Parathyroid adenoma (tissue), 2 donors: Measurements from ENCODE around the gene RTP5.

ENCODE experiments used
- H2AFZ ChIP-seq: fragments of 300-600 bp; sonication (generic); one replicate; pipeline ENCODE4 v1.7.0; 2017; ENCODE audit warnings: antibody characterized with exemption, mild to moderate bottlenecking
- H3K27ac ChIP-seq: fragments of 300-600 bp; sonication (generic); one replicate; pipeline ENCODE4 v1.7.0; 2017
- H3K27me3 ChIP-seq: fragments of 300-600 bp; sonication (generic); one replicate; pipeline ENCODE4 v1.7.0; 2017; ENCODE audit warnings: low read length; ENCODE audit not compliant: control insufficient read depth, insufficient read depth
- H3K36me3 ChIP-seq: fragments of 300-600 bp; sonication (generic); one replicate; pipeline ENCODE4 v1.7.0; 2017; ENCODE audit warnings: low read length; ENCODE audit not compliant: control insufficient read depth, insufficient read depth
- H3K4me1 ChIP-seq: fragments of 300-600 bp; sonication (generic); one replicate; pipeline ENCODE4 v1.7.0; 2017; ENCODE audit warnings: control low read depth
- H3K4me2 ChIP-seq: fragments of 300-600 bp; sonication (generic); one replicate; pipeline ENCODE4 v1.7.0; 2017; ENCODE audit warnings: low read length
- H3K4me3 ChIP-seq: fragments of 300-600 bp; sonication (generic); one replicate; pipeline ENCODE4 v1.7.0; 2017; ENCODE audit warnings: low read depth, low read length
- H3K79me2 ChIP-seq: fragments of 300-600 bp; sonication (generic); one replicate; pipeline ENCODE4 v1.7.0; 2017; ENCODE audit warnings: control low read depth
- H3K9ac ChIP-seq: fragments of 300-600 bp; sonication (generic); one replicate; pipeline ENCODE4 v1.7.0; 2017; ENCODE audit warnings: mild to moderate bottlenecking
- H3K9me3 ChIP-seq: fragments of 300-600 bp; sonication (generic); one replicate; pipeline ENCODE4 v1.7.0; 2017; ENCODE audit warnings: low read length; ENCODE audit not compliant: control insufficient read depth
- TF ChIP-seq, protein P1 (sequence below): fragments of 300-600 bp; sonication (generic); IDR thresholded peaks from one replicate; pipeline ENCODE4 v1.7.0; 2017; ENCODE audit warnings: antibody characterized with exemption, mild to moderate bottlenecking
- donor health status: primary hyperparathyroidism.

The RTP5 gene

GRCh38 chr2:241897231-241897916 is 27.8 kb downstream of the RTP5 start:
- no peak overlapping the region for H3K9ac ChIP-seq
- H3K36me3 ChIP-seq, result no peaks in the 10 kb centered on the region
- H2AFZ ChIP-seq, result no peak overlapping the region
- H3K27ac ChIP-seq, result no peak overlapping the region
- H3K9me3 ChIP-seq, result no peaks in the 10 kb centered on the region
- TF ChIP-seq, protein P1, sequence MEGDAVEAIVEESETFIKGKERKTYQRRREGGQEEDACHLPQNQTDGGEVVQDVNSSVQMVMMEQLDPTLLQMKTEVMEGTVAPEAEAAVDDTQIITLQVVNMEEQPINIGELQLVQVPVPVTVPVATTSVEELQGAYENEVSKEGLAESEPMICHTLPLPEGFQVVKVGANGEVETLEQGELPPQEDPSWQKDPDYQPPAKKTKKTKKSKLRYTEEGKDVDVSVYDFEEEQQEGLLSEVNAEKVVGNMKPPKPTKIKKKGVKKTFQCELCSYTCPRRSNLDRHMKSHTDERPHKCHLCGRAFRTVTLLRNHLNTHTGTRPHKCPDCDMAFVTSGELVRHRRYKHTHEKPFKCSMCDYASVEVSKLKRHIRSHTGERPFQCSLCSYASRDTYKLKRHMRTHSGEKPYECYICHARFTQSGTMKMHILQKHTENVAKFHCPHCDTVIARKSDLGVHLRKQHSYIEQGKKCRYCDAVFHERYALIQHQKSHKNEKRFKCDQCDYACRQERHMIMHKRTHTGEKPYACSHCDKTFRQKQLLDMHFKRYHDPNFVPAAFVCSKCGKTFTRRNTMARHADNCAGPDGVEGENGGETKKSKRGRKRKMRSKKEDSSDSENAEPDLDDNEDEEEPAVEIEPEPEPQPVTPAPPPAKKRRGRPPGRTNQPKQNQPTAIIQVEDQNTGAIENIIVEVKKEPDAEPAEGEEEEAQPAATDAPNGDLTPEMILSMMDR, result no peak
- no peaks in the 10 kb centered on the region for H3K79me2 ChIP-seq
- no peak overlapping the region for H3K4me2 ChIP-seq
- H3K4me1 ChIP-seq, result peaks cover 2% of the 10 kb centered on the region
- H3K4me3 ChIP-seq, result no peak overlapping the region
- no peaks in the 10 kb centered on the region for H3K27me3 ChIP-seq

- H3K27ac ChIP-seq, result no peak overlapping the region
- no peaks in the 10 kb centered on the region for H3K27me3 ChIP-seq
- H3K36me3 ChIP-seq, result no peaks in the 10 kb centered on the region
- H3K9me3 ChIP-seq, result no peaks in the 10 kb centered on the region
- no peak overlapping the region for H3K4me2 ChIP-seq
- TF ChIP-seq, protein P1, result no peak
- no peak overlapping the region for H3K9ac ChIP-seq
- no peak overlapping the region for H3K4me3 ChIP-seq
- no peaks in the 10 kb centered on the region for H3K79me2 ChIP-seq
- H3K4me1 ChIP-seq, result peaks cover 2% of the 10 kb centered on the region
- H2AFZ ChIP-seq, result no peak overlapping the region
These were observed 29.1 kb downstream of the RTP5 start for GRCh38 chr2:241898463-241899270.

GRCh38 chr2:241900251-241901017 is 30.9 kb downstream of the RTP5 start:
- Histone ChIP-seq H3K9me3 (no peaks in the 10 kb centered on the region), H3K4me1 (peaks cover 2% of the 10 kb centered on the region), H3K9ac (no peak overlapping the region), H3K4me2 (no peak overlapping the region), H2AFZ (no peak overlapping the region), H3K36me3 (no peaks in the 10 kb centered on the region), H3K27ac (no peak overlapping the region), H3K79me2 (no peaks in the 10 kb centered on the region), H3K27me3 (no peaks in the 10 kb centered on the region), H3K4me3 (no peak overlapping the region)
- TF ChIP-seq, protein P1, result no peak

- no peak overlapping the region for H3K27ac ChIP-seq
- TF ChIP-seq, protein P1, result no peak
These were observed 31.5 kb downstream of the RTP5 start for GRCh38 chr2:241901018-241901380.

More at GRCh38 chr2:241901018-241901380, 31.5 kb downstream of the RTP5 start:
- Histone ChIP-seq H2AFZ (no peak overlapping the region), H3K27me3 (no peaks in the 10 kb centered on the region), H3K9me3 (no peaks in the 10 kb centered on the region), H3K9ac (no peak overlapping the region), H3K4me2 (no peak overlapping the region), H3K36me3 (no peaks in the 10 kb centered on the region), H3K4me3 (no peak overlapping the region), H3K4me1 (peaks cover 2% of the 10 kb centered on the region), H3K79me2 (no peaks in the 10 kb centered on the region)
